ENCODE measurements around the gene SUGP2.
"Not testable (repeated sequence)": the region's sequence is repeated elsewhere in the genome, so short reads cannot be mapped to it uniquely, and the experiment has no call there.

The SUGP2 gene

GRCh38 chr19:18969931-18970659, 63.2 kb downstream of the SUGP2 start:
- H3K4me3 Mint-ChIP-seq: no peak overlapping the region
- peaks cover 9% of the 10 kb centered on the region for H3K27me3 Mint-ChIP-seq
- no peaks in the 10 kb centered on the region for H3K4me1 Mint-ChIP-seq
- no peak overlapping the region for H3K27ac Mint-ChIP-seq (ENCODE audit: low read depth)
- ATAC-seq (replicated peaks; ENCODE audit: extremely low read depth, poor library complexity, severe bottlenecking): no peak
- no peaks in the 10 kb centered on the region for H3K9me3 Mint-ChIP-seq
- no peak for DNase-seq (ENCODE audit: low spot score in 2 of 2)
- H3K36me3 Mint-ChIP-seq (ENCODE audit: insufficient read depth): peaks cover 4% of the 10 kb centered on the region

GRCh38 chr19:18967358-18968146, 65.8 kb downstream of the SUGP2 start:
- no peak for ATAC-seq (replicated peaks; ENCODE audit: extremely low read depth, poor library complexity, severe bottlenecking)
- Mint-ChIP-seq H3K4me1 (no peaks in the 10 kb centered on the region), H3K27ac (ENCODE audit: low read depth) (no peak overlapping the region), H3K9me3 (no peaks in the 10 kb centered on the region), H3K4me3 (no peak overlapping the region), H3K27me3 (peaks cover 20% of the 10 kb centered on the region), H3K36me3 (ENCODE audit: insufficient read depth) (peaks cover 4% of the 10 kb centered on the region)
- DNase-seq (ENCODE audit: low spot score in 2 of 2): no peak

- Mint-ChIP-seq H3K36me3 (ENCODE audit: insufficient read depth) (peaks cover 4% of the 10 kb centered on the region), H3K9me3 (no peaks in the 10 kb centered on the region), H3K27me3 (peaks cover 32% of the 10 kb centered on the region), H3K4me3 (no peak overlapping the region), H3K27ac (ENCODE audit: low read depth) (no peak overlapping the region), H3K4me1 (peaks cover 12% of the 10 kb centered on the region)
- ATAC-seq (replicated peaks; ENCODE audit: extremely low read depth, poor library complexity, severe bottlenecking) (no peak), DNase-seq (ENCODE audit: low spot score in 2 of 2) (no peak)
These were observed 67.0 kb downstream of the SUGP2 start for GRCh38 chr19:18966307-18966706.

GRCh38 chr19:18964121-18964520, 69.2 kb downstream of the SUGP2 start:
- H3K4me1 Mint-ChIP-seq: peaks cover 13% of the 10 kb centered on the region
- H3K36me3 Mint-ChIP-seq (ENCODE audit: insufficient read depth): peaks cover under 1% of the 10 kb centered on the region
- no peak overlapping the region for H3K4me3 Mint-ChIP-seq
- H3K27me3 Mint-ChIP-seq: peaks cover 38% of the 10 kb centered on the region
- DNase-seq (ENCODE audit: low spot score in 2 of 2) (no peak), ATAC-seq (replicated peaks; ENCODE audit: extremely low read depth, poor library complexity, severe bottlenecking) (no peak)
- H3K27ac Mint-ChIP-seq (ENCODE audit: low read depth): no peak overlapping the region
- H3K9me3 Mint-ChIP-seq: no peaks in the 10 kb centered on the region

GRCh38 chr19:18961767-18962620, 71.3 kb downstream of the SUGP2 start:
- DNase-seq (ENCODE audit: low spot score in 2 of 2): no peak
- peaks cover 38% of the 10 kb centered on the region for H3K27me3 Mint-ChIP-seq
- peak; percentile 46 for ATAC-seq (replicated peaks; ENCODE audit: extremely low read depth, poor library complexity, severe bottlenecking)
- no peak overlapping the region for H3K4me3 Mint-ChIP-seq
- peaks cover 13% of the 10 kb centered on the region for H3K4me1 Mint-ChIP-seq
- no peak overlapping the region for H3K27ac Mint-ChIP-seq (ENCODE audit: low read depth)
- no peaks in the 10 kb centered on the region for H3K9me3 Mint-ChIP-seq
- H3K36me3 Mint-ChIP-seq (ENCODE audit: insufficient read depth): no peaks in the 10 kb centered on the region

- Mint-ChIP-seq H3K27ac (ENCODE audit: low read depth) (no peak overlapping the region), H3K4me1 (peaks cover 13% of the 10 kb centered on the region), H3K9me3 (no peaks in the 10 kb centered on the region), H3K4me3 (no peak overlapping the region), H3K36me3 (ENCODE audit: insufficient read depth) (no peaks in the 10 kb centered on the region), H3K27me3 (peaks cover 29% of the 10 kb centered on the region)
- ATAC-seq (replicated peaks; ENCODE audit: extremely low read depth, poor library complexity, severe bottlenecking): no peak
- no peak for DNase-seq (ENCODE audit: low spot score in 2 of 2)
These were observed 72.9 kb downstream of the SUGP2 start for GRCh38 chr19:18960370-18960769.

GRCh38 chr19:18955042-18955441, 78.3 kb downstream of the SUGP2 start:
- ATAC-seq (replicated peaks; ENCODE audit: extremely low read depth, poor library complexity, severe bottlenecking) (no peak), DNase-seq (ENCODE audit: low spot score in 2 of 2) (no peak)
- H3K9me3 Mint-ChIP-seq: no peaks in the 10 kb centered on the region
- no peaks in the 10 kb centered on the region for H3K27me3 Mint-ChIP-seq
- no peak overlapping the region for H3K4me3 Mint-ChIP-seq
- no peak overlapping the region for H3K27ac Mint-ChIP-seq (ENCODE audit: low read depth)
- H3K4me1 Mint-ChIP-seq: no peaks in the 10 kb centered on the region
- H3K36me3 Mint-ChIP-seq (ENCODE audit: insufficient read depth): no peaks in the 10 kb centered on the region

GRCh38 chr19:18954094-18954493, 79.2 kb downstream of the SUGP2 start:
- no peak overlapping the region for H3K27ac Mint-ChIP-seq (ENCODE audit: low read depth)
- no peaks in the 10 kb centered on the region for H3K27me3 Mint-ChIP-seq
- H3K4me1 Mint-ChIP-seq: no peaks in the 10 kb centered on the region

GRCh38 chr19:18952364-18953003, 80.8 kb downstream of the SUGP2 start:
- not testable (repeated sequence) for ATAC-seq (replicated peaks; ENCODE audit: extremely low read depth, poor library complexity, severe bottlenecking); H3K4me3 Mint-ChIP-seq; H3K9me3 Mint-ChIP-seq; H3K4me1 Mint-ChIP-seq; H3K36me3 Mint-ChIP-seq (ENCODE audit: insufficient read depth); H3K27ac Mint-ChIP-seq (ENCODE audit: low read depth); H3K27me3 Mint-ChIP-seq; DNase-seq (ENCODE audit: low spot score in 2 of 2)

More at GRCh38 chr19:18954094-18954493, 79.2 kb downstream of the SUGP2 start:
- Mint-ChIP-seq H3K4me3 (no peak overlapping the region), H3K9me3 (no peaks in the 10 kb centered on the region), H3K36me3 (ENCODE audit: insufficient read depth) (no peaks in the 10 kb centered on the region)
- no peak for ATAC-seq (replicated peaks; ENCODE audit: extremely low read depth, poor library complexity, severe bottlenecking)
- no peak for DNase-seq (ENCODE audit: low spot score in 2 of 2)

- Mint-ChIP-seq H3K4me3 (no peak overlapping the region), H3K27me3 (peaks cover 2% of the 10 kb centered on the region), H3K27ac (ENCODE audit: low read depth) (no peak overlapping the region), H3K4me1 (no peaks in the 10 kb centered on the region), H3K36me3 (ENCODE audit: insufficient read depth) (no peaks in the 10 kb centered on the region), H3K9me3 (no peaks in the 10 kb centered on the region)
- ATAC-seq (replicated peaks; ENCODE audit: extremely low read depth, poor library complexity, severe bottlenecking) (no peak), DNase-seq (ENCODE audit: low spot score in 2 of 2) (no peak)
These were observed 81.5 kb downstream of the SUGP2 start for GRCh38 chr19:18951721-18952281.

- no peaks in the 10 kb centered on the region for H3K9me3 Mint-ChIP-seq
- peaks cover 6% of the 10 kb centered on the region for H3K4me1 Mint-ChIP-seq
- DNase-seq (ENCODE audit: low spot score in 2 of 2): no peak
- H3K4me3 Mint-ChIP-seq: no peak overlapping the region
- H3K36me3 Mint-ChIP-seq (ENCODE audit: insufficient read depth): no peaks in the 10 kb centered on the region
- no peak overlapping the region for H3K27ac Mint-ChIP-seq (ENCODE audit: low read depth)
- H3K27me3 Mint-ChIP-seq: peaks cover 12% of the 10 kb centered on the region
- ATAC-seq (replicated peaks; ENCODE audit: extremely low read depth, poor library complexity, severe bottlenecking): no peak
These were observed 83.5 kb downstream of the SUGP2 start for GRCh38 chr19:18949858-18950257.

GRCh38 chr19:18948976-18949356, 84.4 kb downstream of the SUGP2 start:
- Mint-ChIP-seq H3K27ac (ENCODE audit: low read depth) (no peak overlapping the region), H3K36me3 (ENCODE audit: insufficient read depth) (no peaks in the 10 kb centered on the region), H3K27me3 (peaks cover 12% of the 10 kb centered on the region), H3K4me3 (no peak overlapping the region), H3K4me1 (peaks cover 6% of the 10 kb centered on the region), H3K9me3 (no peaks in the 10 kb centered on the region)
- ATAC-seq (replicated peaks; ENCODE audit: extremely low read depth, poor library complexity, severe bottlenecking): no peak
- DNase-seq (ENCODE audit: low spot score in 2 of 2): no peak
